Stomach (tissue), 4 donors: ENCODE results near the gene TXNDC17.

Source experiments
- EP300 ChIP-seq: sonication (generic); formaldehyde crosslinking; IDR thresholded peaks from one replicate; pipeline ENCODE4 v1.6.1; 2017; ENCODE audit warnings: antibody characterized with exemption
- POLR2A ChIP-seq, 4 donors: fragments of 450-650 bp; IDR thresholded peaks; one replicate each; pipeline ENCODE4 v1.6.1; 2016; ENCODE audit warnings: antibody characterized with exemption in 4 of 4, control low read depth in 2 of 4, mild to moderate bottlenecking in 1 of 4, moderate library complexity in 1 of 4
- TF ChIP-seq, protein P1 (sequence below), 7 experiments: fragments of 450-650 bp in 4 of 7; fragments of 200-600 bp in 3 of 7; sonication (generic) in 3 of 7; IDR thresholded peaks; one replicate each; pipeline ENCODE4 v1.5.1; 2016 to 2019; ENCODE audit warnings: antibody characterized with exemption in 7 of 7, control low read depth in 2 of 7, mild to moderate bottlenecking in 1 of 7

DNA sequence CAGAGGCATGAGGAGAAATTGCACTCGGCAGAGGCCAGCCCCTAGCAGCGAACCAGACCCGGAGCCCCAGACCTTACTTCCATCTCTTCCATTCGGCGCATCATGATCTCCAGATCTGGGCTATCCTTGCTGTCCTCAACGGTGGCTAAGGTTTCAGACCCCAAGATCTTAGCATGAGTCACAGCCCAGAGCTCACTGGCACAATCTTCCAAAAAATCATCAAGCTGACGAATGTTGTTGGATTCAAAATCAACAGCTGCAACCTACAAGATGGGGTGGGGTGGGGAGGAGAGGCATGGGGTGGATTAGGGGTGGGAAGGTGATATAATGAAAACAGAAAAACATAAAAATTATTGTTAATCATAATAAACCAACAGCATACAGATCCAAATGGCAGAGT is 44.8 kb upstream of the TXNDC17 start:
- TF ChIP-seq POLR2A (IDR thresholded peaks at IDR 0.05) (no peak), EP300 (no peak)
- TF ChIP-seq, protein P1, sequence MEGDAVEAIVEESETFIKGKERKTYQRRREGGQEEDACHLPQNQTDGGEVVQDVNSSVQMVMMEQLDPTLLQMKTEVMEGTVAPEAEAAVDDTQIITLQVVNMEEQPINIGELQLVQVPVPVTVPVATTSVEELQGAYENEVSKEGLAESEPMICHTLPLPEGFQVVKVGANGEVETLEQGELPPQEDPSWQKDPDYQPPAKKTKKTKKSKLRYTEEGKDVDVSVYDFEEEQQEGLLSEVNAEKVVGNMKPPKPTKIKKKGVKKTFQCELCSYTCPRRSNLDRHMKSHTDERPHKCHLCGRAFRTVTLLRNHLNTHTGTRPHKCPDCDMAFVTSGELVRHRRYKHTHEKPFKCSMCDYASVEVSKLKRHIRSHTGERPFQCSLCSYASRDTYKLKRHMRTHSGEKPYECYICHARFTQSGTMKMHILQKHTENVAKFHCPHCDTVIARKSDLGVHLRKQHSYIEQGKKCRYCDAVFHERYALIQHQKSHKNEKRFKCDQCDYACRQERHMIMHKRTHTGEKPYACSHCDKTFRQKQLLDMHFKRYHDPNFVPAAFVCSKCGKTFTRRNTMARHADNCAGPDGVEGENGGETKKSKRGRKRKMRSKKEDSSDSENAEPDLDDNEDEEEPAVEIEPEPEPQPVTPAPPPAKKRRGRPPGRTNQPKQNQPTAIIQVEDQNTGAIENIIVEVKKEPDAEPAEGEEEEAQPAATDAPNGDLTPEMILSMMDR (IDR thresholded peaks at IDR 0.05), result no peak
